Spleen (tissue), 11 donors: ENCODE data around the gene TTLL9. TPM values are rescaled to one million over a fixed set of nuclear protein-coding genes. Genes with fewer than 3 reads are reported as not detected.

Source experiments
- DNase-seq: peaks from one replicate; pipeline ENCODE4 v3.0.0-alpha.2; 2020
- H3K27ac ChIP-seq, 8 donors: fragments of 200-600 bp; sonication (generic) in 7 of 8; 1 replicate in 4 of 8; 2 replicates in 4 of 8; pipeline versions ENCODE4 v1.5.0 to v1.8.0; 2016 to 2021; ENCODE audit warnings: inconsistent platforms in 4 of 8, mild to moderate bottlenecking in 4 of 8, moderate library complexity in 1 of 8
- H3K27me3 ChIP-seq, 7 donors: fragments of 200-600 bp; sonication (generic) in 6 of 7; replicated peaks in 1 of 7; 1 replicate in 4 of 7; 2 replicates in 3 of 7; pipeline versions ENCODE4 v1.5.0 to v1.8.0; 2016 to 2021; ENCODE audit warnings: inconsistent platforms in 3 of 7, mild to moderate bottlenecking in 1 of 7
- H3K36me3 ChIP-seq, 6 donors: fragments of 200-600 bp; sonication (generic) in 5 of 6; 1 replicate in 4 of 6; 2 replicates in 2 of 6; pipeline versions ENCODE4 v1.5.0 to v1.8.0; 2016 to 2021; ENCODE audit warnings: inconsistent platforms in 2 of 6
- H3K4me1 ChIP-seq, 6 donors: fragments of 200-600 bp; sonication (generic) in 5 of 6; 1 replicate in 3 of 6; 2 replicates in 3 of 6; pipeline versions ENCODE4 v1.5.0 to v1.8.0; 2016 to 2021; ENCODE audit warnings: inconsistent platforms in 3 of 6
- H3K4me3 ChIP-seq, 8 donors: fragments of 200-600 bp; sonication (generic) in 7 of 8; 1 replicate in 4 of 8; 2 replicates in 4 of 8; pipeline versions ENCODE4 v1.5.0 to v1.8.0; 2016 to 2021; ENCODE audit warnings: inconsistent platforms in 4 of 8, mild to moderate bottlenecking in 4 of 8, moderate library complexity in 2 of 8
- H3K9me3 ChIP-seq, 8 donors: fragments of 200-600 bp; sonication (generic) in 7 of 8; 1 replicate in 4 of 8; 2 replicates in 4 of 8; pipeline versions ENCODE4 v1.5.0 to v1.8.0; 2016 to 2021; ENCODE audit warnings: inconsistent platforms in 4 of 8
- CTCF ChIP-seq, 11 experiments: fragments of 200-600 bp in 7 of 11; fragments of 450-650 bp in 4 of 11; sonication (generic) in 4 of 11; IDR thresholded peaks in 8 of 11; conservative IDR thresholded peaks in 3 of 11; 1 replicate in 7 of 11; 2 replicates in 4 of 11; pipeline versions ENCODE4 v1.4.0 to v1.8.0; 2016 to 2021; ENCODE audit warnings: antibody characterized with exemption in 11 of 11, inconsistent platforms in 4 of 11, mild to moderate bottlenecking in 1 of 11
- POLR2A ChIP-seq, 3 donors: fragments of 450-650 bp; IDR thresholded peaks; one replicate each; pipeline ENCODE4 v1.5.1; 2017; ENCODE audit warnings: antibody characterized with exemption in 3 of 3, mild to moderate bottlenecking in 1 of 3
- POLR2AphosphoS5 ChIP-seq, 3 donors: sonication (generic); formaldehyde crosslinking; IDR thresholded peaks; one replicate each; pipeline ENCODE4 v1.5.1; 2017; ENCODE audit warnings: antibody characterized with exemption in 3 of 3
- WGBS, 5 donors: extraction: QIAGEN DNeasy Blood & Tissue Kit in 3 of 5; methylation state at CpG; one replicate each; pipeline versions ENCODE4 v1.1.5 to v1.1.7; 2013 to 2018; 5-methylcytosine and 5-hydroxymethylcytosine counted together
- intact Hi-C: fragments of 100-400 bp; cut with DNase I; formaldehyde crosslinking; loops from one replicate; pipeline ENCODE4 v1.15.0; 2023; ENCODE audit warnings: low total_unique reads
- polyA plus RNA-seq, 3 donors: library from polyadenylated mRNA; stranded (reverse); fragments of 200-250 nt; gene quantifications; one replicate each; pipeline ENCODE4 v1.2.1, GENCODE V29; 2013
- total RNA-seq, 7 donors: library from RNA; depleted of rRNA in 3 of 7; stranded (reverse); fragments of >200 nt in 3 of 7; fragmentation: NEBNext Ultra II Directional in 4 of 7; extraction: Animal tissue kit (Norgen Biotek cat#: 25700) in 4 of 7; gene quantifications; one replicate each; pipeline versions ENCODE4 v1.1.0 to v1.2.1, GENCODE V29; 2016 to 2021
- donor health status: healthy with polysubstance abuse.
- donor health status: DM: no; HTN: no; CAD: no; lungs with moderate emphysema.
- donor health status: DM: no; HTN: no; CAD: no.
- donor health status: Bipolar disorder and iron deficiency.
- donor health status: healthy.
- donor health status: DM: no; HTN: no; CAD: no.
- donor health status: DM: yes; HTN: yes; CAD: no.

TTLL9 gene
- total and polyA plus RNA-seq, 10 donors: 0.22 to 0.79 (median 0.33) TPM

GRCh38 chr20:31922181-31922580, 51.7 kb downstream of the TTLL9 start:
- 46 to 76% (median 64%) methylated on average over 4 of the region's 4 CpGs for WGBS, 5 donors
- Histone ChIP-seq H3K4me3 (no peak overlapping the region), H3K4me1 (peaks cover 0 to 3% (median 0%) of the 10 kb centered on the region in 6 donors), H3K27ac (no peak overlapping the region), H3K36me3 (no peaks in the 10 kb centered on the region), H3K27me3 (peaks cover 0 to 21% (median 0%) of the 10 kb centered on the region in 7 donors), H3K9me3 (no peaks in the 10 kb centered on the region)
- DNase-seq: no peak
- intact Hi-C loops: no loop called here
- TF ChIP-seq POLR2A (IDR thresholded peaks at IDR 0.05) (no peak), POLR2AphosphoS5 (IDR thresholded peaks at IDR 0.05) (no peak), CTCF (IDR thresholded peaks at IDR 0.05 in 8 of 11, conservative IDR thresholded peaks at IDR 0.05 in 3 of 11) (no peak)

DNA sequence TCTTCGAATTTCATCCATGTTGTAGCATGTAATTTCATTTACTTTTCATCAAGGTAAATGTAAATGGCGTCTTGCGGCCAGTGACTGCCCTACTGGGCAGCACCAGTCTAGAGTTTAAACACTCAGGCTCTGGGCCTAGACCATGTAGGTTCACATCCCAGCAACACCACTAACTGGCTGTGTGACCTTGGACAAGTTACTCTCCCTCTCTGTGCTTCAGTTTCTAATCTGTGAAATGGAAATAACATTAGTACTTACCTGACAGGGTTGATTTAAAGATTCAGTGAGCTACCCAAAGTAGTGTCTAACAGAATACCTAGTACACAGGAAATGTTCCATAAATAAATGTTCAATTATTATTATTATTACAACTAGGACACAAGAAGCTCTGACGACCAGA, 52.2 kb downstream of the TTLL9 start:
- H3K27me3 ChIP-seq: peaks cover 0 to 21% (median 0%) of the 10 kb centered on the region in 7 donors
- WGBS, 5 donors: 85 to 94% (median 88%) methylated on average over 4 of the region's 4 CpGs
- no peak overlapping the region for H3K27ac ChIP-seq
- intact Hi-C loops: no loop called here
- H3K36me3 ChIP-seq: no peaks in the 10 kb centered on the region
- TF ChIP-seq POLR2AphosphoS5 (IDR thresholded peaks at IDR 0.05): no peak
- TF ChIP-seq CTCF (IDR thresholded peaks at IDR 0.05 in 8 of 11, conservative IDR thresholded peaks at IDR 0.05 in 3 of 11): no peak
- no peak for TF ChIP-seq POLR2A (IDR thresholded peaks at IDR 0.05)
- H3K4me1 ChIP-seq: peaks cover 0 to 3% (median 0%) of the 10 kb centered on the region in 6 donors
- DNase-seq: no peak
- H3K4me3 ChIP-seq: no peak overlapping the region
- no peaks in the 10 kb centered on the region for H3K9me3 ChIP-seq

GRCh38 chr20:31923388-31924331, 53.2 kb downstream of the TTLL9 start:
- TF ChIP-seq CTCF (IDR thresholded peaks at IDR 0.05 in 8 of 11, conservative IDR thresholded peaks at IDR 0.05 in 3 of 11) (no peak), POLR2AphosphoS5 (IDR thresholded peaks at IDR 0.05) (no peak), POLR2A (IDR thresholded peaks at IDR 0.05) (no peak)
- no peak for DNase-seq
- Histone ChIP-seq H3K36me3 (no peaks in the 10 kb centered on the region), H3K4me1 (no peaks in the 10 kb centered on the region), H3K9me3 (no peaks in the 10 kb centered on the region), H3K27ac (no peak overlapping the region), H3K27me3 (peaks cover 0 to 21% (median 0%) of the 10 kb centered on the region in 7 donors), H3K4me3 (no peak overlapping the region)
- WGBS, 5 donors: 42 to 59% (median 44%) methylated on average over 11 to 13 of the region's 13 CpGs
- intact Hi-C loops: no loop called here

GRCh38 chr20:31924561-31924960, 54.1 kb downstream of the TTLL9 start:
- Histone ChIP-seq H3K27me3 (peaks cover 0 to 21% (median 0%) of the 10 kb centered on the region in 7 donors), H3K27ac (no peak overlapping the region), H3K4me1 (no peaks in the 10 kb centered on the region), H3K9me3 (no peaks in the 10 kb centered on the region), H3K36me3 (no peaks in the 10 kb centered on the region), H3K4me3 (no peak overlapping the region)
- TF ChIP-seq CTCF (IDR thresholded peaks at IDR 0.05 in 8 of 11, conservative IDR thresholded peaks at IDR 0.05 in 3 of 11): no peak
- TF ChIP-seq POLR2A (IDR thresholded peaks at IDR 0.05): no peak
- TF ChIP-seq POLR2AphosphoS5 (IDR thresholded peaks at IDR 0.05): no peak
- DNase-seq: no peak
- intact Hi-C loops: no loop called here
- 90 to 94% (median 91%) methylated on average over 8 of the region's 8 CpGs for WGBS, 5 donors
